Gastroesophageal sphincter (tissue), 4 donors: ENCODE measurements around the gene GMPR. TPM values are rescaled to one million over a fixed set of nuclear protein-coding genes. Genes with fewer than 3 reads are reported as not detected.
"Not testable (repeated sequence)": the region's sequence is repeated elsewhere in the genome, so short reads cannot be mapped to it uniquely, and the experiment has no call there.

ENCODE experiments used
- ATAC-seq: fragments of 150-250 bp; one replicate; pipeline ENCODE4 v1.9.1; 2016; ENCODE audit warnings: mild to moderate bottlenecking, moderate library complexity
- H3K27ac ChIP-seq, 4 donors: fragments of 200-600 bp; sonication (generic) in 3 of 4; 1 replicate in 3 of 4; 2 replicates in 1 of 4; pipeline ENCODE4 v1.5.1; 2016 to 2019
- H3K27me3 ChIP-seq: fragments of 200-600 bp; sonication (generic); one replicate; pipeline ENCODE4 v1.5.1; 2019
- H3K36me3 ChIP-seq, 2 donors: fragments of 200-600 bp; sonication (generic); one replicate each; pipeline ENCODE4 v1.5.1; 2019; ENCODE audit warnings: control low read depth in 1 of 2
- H3K4me1 ChIP-seq, 3 donors: fragments of 200-600 bp; sonication (generic); 1 replicate in 2 of 3; 2 replicates in 1 of 3; pipeline ENCODE4 v1.5.1; 2016 to 2019; ENCODE audit warnings: control low read depth in 2 of 3
- H3K4me3 ChIP-seq, 2 donors: fragments of 200-600 bp; sonication (generic); one replicate each; pipeline ENCODE4 v1.5.1; 2019; ENCODE audit warnings: mild to moderate bottlenecking in 1 of 2, moderate library complexity in 1 of 2
- H3K9me3 ChIP-seq, 3 donors: fragments of 200-600 bp; sonication (generic); one replicate each; pipeline ENCODE4 v1.5.1; 2017 to 2019; ENCODE audit warnings: control low read depth in 2 of 3
- CTCF ChIP-seq, 4 experiments: fragments of 200-600 bp in 2 of 4; fragments of 450-650 bp in 2 of 4; sonication (generic) in 1 of 4; IDR thresholded peaks; one replicate each; pipeline ENCODE4 v1.5.1; 2017 to 2019; ENCODE audit warnings: antibody characterized with exemption in 4 of 4, mild to moderate bottlenecking in 2 of 4, moderate library complexity in 2 of 4
- EP300 ChIP-seq: sonication (generic); formaldehyde crosslinking; IDR thresholded peaks from one replicate; pipeline ENCODE4 v1.6.1; 2017; ENCODE audit warnings: antibody characterized with exemption, mild to moderate bottlenecking
- POLR2A ChIP-seq, 2 donors: fragments of 450-650 bp; IDR thresholded peaks; one replicate each; pipeline ENCODE4 v1.6.1; 2017; ENCODE audit warnings: antibody characterized with exemption in 2 of 2, mild to moderate bottlenecking in 2 of 2, moderate library complexity in 1 of 2
- POLR2AphosphoS5 ChIP-seq: sonication (generic); formaldehyde crosslinking; IDR thresholded peaks from one replicate; pipeline ENCODE4 v1.6.1; 2017; ENCODE audit warnings: antibody characterized with exemption
- WGBS, 2 donors: methylation state at CpG; one replicate each; pipeline ENCODE4 v1.1.5; 2018; ENCODE audit warnings: low coverage in 1 of 2; 5-methylcytosine and 5-hydroxymethylcytosine counted together
- total RNA-seq, 4 donors: library from RNA; depleted of rRNA; stranded (reverse); fragments of >200 nt; gene quantifications; one replicate each; pipeline ENCODE4 v1.1.0, GENCODE V29; 2016

GMPR gene
- total RNA-seq, 4 donors from 2014 or later = 18.2 to 71.5 (median 45.6) TPM

- peaks cover 0 to 20% (median 0%) of the 10 kb centered on the region in 3 donors for H3K4me1 ChIP-seq
- H3K36me3 ChIP-seq = no peaks in the 10 kb centered on the region
- peak; percentile 31 for ATAC-seq
- WGBS, 2 donors = 4 to 50% methylated on average over 3 to 4 of the region's 43 CpGs
- TF ChIP-seq POLR2A (IDR thresholded peaks at IDR 0.05) (no peak), POLR2AphosphoS5 (peak; percentile 46), EP300 (no peak), CTCF (IDR thresholded peaks at IDR 0.05) (no peak)
- peak overlapping the region in 1 of 2 donors; percentile 44 for H3K4me3 ChIP-seq
- peaks cover 6% of the 10 kb centered on the region for H3K27me3 ChIP-seq
- H3K27ac ChIP-seq = no peak overlapping the region
- H3K9me3 ChIP-seq = no peaks in the 10 kb centered on the region
Measured at GRCh38 chr6:16216501-16217155, 21.8 kb upstream of the GMPR start.

- Histone ChIP-seq H3K27me3 (peaks cover 6% of the 10 kb centered on the region), H3K9me3 (no peaks in the 10 kb centered on the region), H3K4me3 (no peak overlapping the region), H3K36me3 (no peaks in the 10 kb centered on the region), H3K4me1 (peaks cover 0 to 20% (median 0%) of the 10 kb centered on the region in 3 donors), H3K27ac (no peak overlapping the region)
- no peak for TF ChIP-seq CTCF (IDR thresholded peaks at IDR 0.05)
- no peak for TF ChIP-seq POLR2A (IDR thresholded peaks at IDR 0.05)
- no peak for TF ChIP-seq POLR2AphosphoS5
- TF ChIP-seq EP300 = no peak
- no peak for ATAC-seq
- 90 to 97% methylated on average over 2 to 10 of the region's 17 CpGs for WGBS, 2 donors
Measured at GRCh38 chr6:16217156-16217721, 21.1 kb upstream of the GMPR start.

- WGBS, 2 donors = 14 to 100% methylated on average over 1 of the region's 3 CpGs
- Histone ChIP-seq H3K9me3 (no peaks in the 10 kb centered on the region), H3K4me1 (no peaks in the 10 kb centered on the region), H3K27ac (no peak overlapping the region), H3K27me3 (no peaks in the 10 kb centered on the region), H3K4me3 (no peak overlapping the region), H3K36me3 (no peaks in the 10 kb centered on the region)
- no peak for TF ChIP-seq POLR2AphosphoS5
- TF ChIP-seq EP300 = no peak
- TF ChIP-seq CTCF (IDR thresholded peaks at IDR 0.05) = no peak
- no peak for TF ChIP-seq POLR2A (IDR thresholded peaks at IDR 0.05)
- no peak for ATAC-seq
Measured at GRCh38 chr6:16222826-16223225, 15.6 kb upstream of the GMPR start.

- Histone ChIP-seq H3K4me3 (no peak overlapping the region), H3K9me3 (no peaks in the 10 kb centered on the region), H3K36me3 (no peaks in the 10 kb centered on the region), H3K27me3 (no peaks in the 10 kb centered on the region), H3K27ac (no peak overlapping the region), H3K4me1 (no peaks in the 10 kb centered on the region)
- no peak for TF ChIP-seq POLR2AphosphoS5
- TF ChIP-seq CTCF (IDR thresholded peaks at IDR 0.05) = no peak
- no peak for TF ChIP-seq EP300
- TF ChIP-seq POLR2A (IDR thresholded peaks at IDR 0.05) = no peak
- no peak for ATAC-seq
- 83 to 95% methylated on average over 6 to 7 of the region's 7 CpGs for WGBS, 2 donors
Measured at GRCh38 chr6:16223362-16223761, 15.0 kb upstream of the GMPR start.

GRCh38 chr6:16224409-16224808 is 14.0 kb upstream of the GMPR start:
- 80 to 85% methylated on average over 8 of the region's 8 CpGs for WGBS, 2 donors
- TF ChIP-seq EP300 (no peak), POLR2A (IDR thresholded peaks at IDR 0.05) (no peak), POLR2AphosphoS5 (no peak)
- Histone ChIP-seq H3K36me3 (no peaks in the 10 kb centered on the region), H3K4me3 (no peak overlapping the region), H3K9me3 (no peaks in the 10 kb centered on the region), H3K4me1 (peaks cover 0 to 6% (median 0%) of the 10 kb centered on the region in 3 donors), H3K27ac (no peak overlapping the region), H3K27me3 (no peaks in the 10 kb centered on the region)
- no peak for ATAC-seq

- not testable (repeated sequence) for ATAC-seq, H3K36me3 ChIP-seq, H3K27ac ChIP-seq, H3K4me3 ChIP-seq, H3K27me3 ChIP-seq, H3K9me3 ChIP-seq
- H3K4me1 ChIP-seq = peaks cover 0 to 14% (median 2%) of the 10 kb centered on the region in 3 donors
- WGBS, 2 donors = 78 to 89% methylated on average over 3 of the region's 3 CpGs
Measured at GRCh38 chr6:16225062-16225731, 13.2 kb upstream of the GMPR start.

GRCh38 chr6:16226117-16227047 is 12.0 kb upstream of the GMPR start:
- not testable (repeated sequence) for ATAC-seq, H3K36me3 ChIP-seq, H3K27me3 ChIP-seq, H3K27ac ChIP-seq, H3K4me3 ChIP-seq, H3K9me3 ChIP-seq
- H3K4me1 ChIP-seq = peaks cover 0 to 15% (median 2%) of the 10 kb centered on the region in 3 donors
- WGBS, 2 donors = 74 to 84% methylated on average over 3 to 5 of the region's 23 CpGs
